ENCODE results near the gene DZANK1.

- no peak for TF ChIP-seq CTCF (IDR thresholded peaks at IDR 0.05; ENCODE audit: insufficient read depth, low read length, poor library complexity, severe bottlenecking)
- no peak for TF ChIP-seq EZH2phosphoT487 (conservative IDR thresholded peaks at IDR 0.05; ENCODE audit: low read length)
These were observed 65.5 kb downstream of the DZANK1 start for GRCh38 chr20:18401305-18401704.
